Colonic mucosa (tissue), 4 donors: ENCODE data around the gene MLLT10. TPM values are rescaled to one million over a fixed set of nuclear protein-coding genes. Genes with fewer than 3 reads are reported as not detected.

Experiments
- DNase-seq: peaks from one replicate; pipeline ENCODE4 v3.0.0-alpha.2; 2020
- H3K27ac ChIP-seq: fragments of 200-600 bp; one replicate; pipeline ENCODE4 v1.8.0; 2021
- H3K27me3 ChIP-seq: fragments of 200-600 bp; one replicate; pipeline ENCODE4 v1.8.0; 2021
- H3K36me3 ChIP-seq: fragments of 200-600 bp; one replicate; pipeline ENCODE4 v1.8.0; 2021
- H3K4me1 ChIP-seq: fragments of 200-600 bp; one replicate; pipeline ENCODE4 v1.8.0; 2021; ENCODE audit warnings: mild to moderate bottlenecking
- H3K4me3 ChIP-seq: fragments of 200-600 bp; one replicate; pipeline ENCODE4 v1.8.0; 2021
- H3K9ac ChIP-seq, 2 donors: one replicate each; pipeline ENCODE4 v1.7.0; 2013; ENCODE audit warnings: control low read depth in 2 of 2, low read depth in 2 of 2, low read length in 2 of 2
- H3K9me3 ChIP-seq: fragments of 200-600 bp; one replicate; pipeline ENCODE4 v1.8.0; 2021
- intact Hi-C: fragments of 100-400 bp; cut with DNase I; formaldehyde crosslinking; loops from one replicate; pipeline ENCODE4 v1.14.1; 2022
- total RNA-seq, 2 donors: library from RNA; stranded (reverse); fragmentation: NEBNext Ultra II Directional in 1 of 2; extraction: Animal tissue kit (Norgen Biotek cat#: 25700) in 1 of 2; gene quantifications; one replicate each; pipeline ENCODE4 v1.2.1, GENCODE V29; 2021
- TF ChIP-seq, protein P1 (sequence below): fragments of 200-600 bp; IDR thresholded peaks from one replicate; pipeline ENCODE4 v1.8.0; 2022; ENCODE audit warnings: antibody characterized with exemption, mild to moderate bottlenecking
- donor health status: healthy.
- donor health status: DM: no; HTN: no; CAD: no.
- donor health status: DM: no; HTN: no; CAD: no.

MLLT10 gene
- total RNA-seq, 2 donors from 2014 or later, result 17.8 to 25.1 TPM

DNA sequence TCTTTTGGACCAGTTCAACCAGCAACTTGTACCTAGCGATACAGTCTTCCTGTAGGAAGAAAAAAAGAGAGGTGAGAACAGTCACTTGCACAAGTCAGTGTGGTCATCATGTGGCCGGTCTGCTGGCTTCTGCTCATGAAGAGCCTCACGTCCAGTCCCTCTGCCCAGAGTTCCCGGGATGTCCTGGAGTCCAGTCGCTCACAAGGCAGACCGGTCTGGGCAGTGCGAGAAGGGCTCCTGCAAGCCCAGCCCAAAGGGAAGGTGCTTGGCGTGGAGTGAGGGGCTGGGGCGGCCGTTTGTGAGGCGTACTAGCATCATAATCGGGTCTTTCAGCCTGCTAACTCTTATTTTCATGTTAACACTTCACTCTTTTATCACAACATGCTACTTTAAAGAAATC, 222.7 kb downstream of the MLLT10 start:
- intact Hi-C loops, result no loop called here
- H3K9me3 ChIP-seq, result no peaks in the 10 kb centered on the region
- H3K27ac ChIP-seq, result no peak overlapping the region
- no peaks in the 10 kb centered on the region for H3K36me3 ChIP-seq
- TF ChIP-seq, protein P1, sequence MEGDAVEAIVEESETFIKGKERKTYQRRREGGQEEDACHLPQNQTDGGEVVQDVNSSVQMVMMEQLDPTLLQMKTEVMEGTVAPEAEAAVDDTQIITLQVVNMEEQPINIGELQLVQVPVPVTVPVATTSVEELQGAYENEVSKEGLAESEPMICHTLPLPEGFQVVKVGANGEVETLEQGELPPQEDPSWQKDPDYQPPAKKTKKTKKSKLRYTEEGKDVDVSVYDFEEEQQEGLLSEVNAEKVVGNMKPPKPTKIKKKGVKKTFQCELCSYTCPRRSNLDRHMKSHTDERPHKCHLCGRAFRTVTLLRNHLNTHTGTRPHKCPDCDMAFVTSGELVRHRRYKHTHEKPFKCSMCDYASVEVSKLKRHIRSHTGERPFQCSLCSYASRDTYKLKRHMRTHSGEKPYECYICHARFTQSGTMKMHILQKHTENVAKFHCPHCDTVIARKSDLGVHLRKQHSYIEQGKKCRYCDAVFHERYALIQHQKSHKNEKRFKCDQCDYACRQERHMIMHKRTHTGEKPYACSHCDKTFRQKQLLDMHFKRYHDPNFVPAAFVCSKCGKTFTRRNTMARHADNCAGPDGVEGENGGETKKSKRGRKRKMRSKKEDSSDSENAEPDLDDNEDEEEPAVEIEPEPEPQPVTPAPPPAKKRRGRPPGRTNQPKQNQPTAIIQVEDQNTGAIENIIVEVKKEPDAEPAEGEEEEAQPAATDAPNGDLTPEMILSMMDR, result no peak
- H3K9ac ChIP-seq, result no peak overlapping the region
- no peaks in the 10 kb centered on the region for H3K27me3 ChIP-seq
- DNase-seq, result no peak
- no peaks in the 10 kb centered on the region for H3K4me1 ChIP-seq
- H3K4me3 ChIP-seq, result no peak overlapping the region

DNA sequence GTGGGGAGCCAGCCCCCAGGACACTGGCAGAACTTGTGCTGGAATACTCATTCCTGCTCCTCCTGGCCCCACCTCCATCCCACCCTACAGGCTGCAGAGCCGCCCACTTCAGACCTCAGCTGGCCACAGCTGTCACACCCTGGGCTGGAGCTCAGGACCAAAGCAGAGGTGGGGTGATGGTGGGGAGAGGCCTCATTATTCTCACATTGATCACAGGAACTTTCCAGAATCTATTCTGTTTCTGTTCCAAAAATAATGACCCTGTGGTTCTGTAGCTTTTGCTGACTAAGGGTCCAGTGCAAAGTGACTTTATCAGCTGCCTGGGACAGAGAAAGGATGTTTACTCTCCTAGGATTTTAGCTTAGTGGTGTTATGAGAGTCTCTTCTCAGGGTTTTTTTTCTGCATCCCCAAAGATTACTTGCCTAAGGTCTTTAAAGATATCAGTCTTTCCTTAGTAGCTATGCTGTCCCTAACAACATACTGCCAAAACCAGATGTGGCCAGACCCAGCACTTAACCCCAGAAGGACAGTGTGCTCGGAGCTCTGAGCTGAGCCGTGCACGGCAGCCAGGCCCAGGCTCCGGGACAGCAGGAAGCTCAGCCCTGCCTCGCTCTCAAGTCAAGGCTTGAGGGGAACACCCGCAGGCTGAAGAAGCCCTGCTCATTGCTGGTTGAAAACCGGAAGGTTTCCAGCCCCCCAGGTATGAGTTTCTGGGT, 223.3 kb downstream of the MLLT10 start:
- no peaks in the 10 kb centered on the region for H3K9me3 ChIP-seq
- no peak overlapping the region for H3K27ac ChIP-seq
- H3K27me3 ChIP-seq, result no peaks in the 10 kb centered on the region
- TF ChIP-seq, protein P1, result no peak
- H3K4me1 ChIP-seq, result no peaks in the 10 kb centered on the region
- no peak overlapping the region for H3K9ac ChIP-seq
- intact Hi-C loops, result no loop called here
- H3K4me3 ChIP-seq, result no peak overlapping the region
- DNase-seq, result no peak
- H3K36me3 ChIP-seq, result no peaks in the 10 kb centered on the region

DNA sequence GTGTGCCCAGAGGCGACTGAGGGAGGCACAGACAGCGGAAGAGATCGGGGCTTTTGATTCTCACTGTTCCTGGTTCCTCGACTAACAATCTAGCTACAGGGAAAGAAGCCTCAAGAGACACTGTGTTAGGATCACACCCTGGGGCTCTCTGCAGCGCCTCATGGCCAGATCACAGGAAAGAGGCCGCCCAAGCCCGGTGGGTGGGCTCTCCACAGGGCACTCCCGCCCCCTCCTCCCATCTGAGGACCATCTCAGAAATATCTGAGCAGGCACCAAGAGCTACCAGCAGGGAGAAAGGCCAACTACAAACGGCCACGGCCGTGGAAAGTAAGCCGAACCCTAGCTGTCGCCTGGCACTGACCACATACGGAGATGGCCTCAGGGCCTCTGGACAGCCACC, 224.2 kb downstream of the MLLT10 start:
- no peak overlapping the region for H3K4me3 ChIP-seq
- intact Hi-C loops, result no loop called here
- no peak overlapping the region for H3K27ac ChIP-seq
- no peaks in the 10 kb centered on the region for H3K9me3 ChIP-seq
- TF ChIP-seq, protein P1, result no peak
- no peaks in the 10 kb centered on the region for H3K27me3 ChIP-seq
- H3K4me1 ChIP-seq, result no peaks in the 10 kb centered on the region
- no peaks in the 10 kb centered on the region for H3K36me3 ChIP-seq
- no peak for DNase-seq
- no peak overlapping the region for H3K9ac ChIP-seq

DNA sequence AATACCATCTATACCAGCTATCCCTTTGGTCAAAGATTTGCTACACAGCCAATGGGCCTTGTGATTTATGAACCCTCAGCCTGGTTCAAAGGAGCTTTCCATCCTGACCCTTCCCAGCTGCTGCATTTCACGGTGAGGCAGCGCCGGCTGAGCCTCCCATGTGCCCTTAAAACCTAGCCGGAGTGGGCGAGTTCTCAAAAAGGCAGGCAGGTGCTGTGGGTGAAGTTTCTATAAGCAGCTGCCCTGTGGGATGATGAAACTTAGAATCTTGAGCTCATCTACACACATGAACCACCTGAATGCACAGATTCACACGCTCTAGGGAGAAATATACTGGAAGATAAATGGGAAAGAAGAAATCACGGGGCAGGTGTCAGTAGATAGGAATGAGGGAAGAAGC, 224.7 kb downstream of the MLLT10 start:
- Histone ChIP-seq H3K36me3 (no peaks in the 10 kb centered on the region), H3K4me1 (no peaks in the 10 kb centered on the region), H3K9me3 (no peaks in the 10 kb centered on the region), H3K9ac (no peak overlapping the region), H3K27ac (no peak overlapping the region), H3K4me3 (no peak overlapping the region), H3K27me3 (no peaks in the 10 kb centered on the region)
- intact Hi-C loops, result no loop called here
- DNase-seq, result no peak
- TF ChIP-seq, protein P1, result no peak

DNA sequence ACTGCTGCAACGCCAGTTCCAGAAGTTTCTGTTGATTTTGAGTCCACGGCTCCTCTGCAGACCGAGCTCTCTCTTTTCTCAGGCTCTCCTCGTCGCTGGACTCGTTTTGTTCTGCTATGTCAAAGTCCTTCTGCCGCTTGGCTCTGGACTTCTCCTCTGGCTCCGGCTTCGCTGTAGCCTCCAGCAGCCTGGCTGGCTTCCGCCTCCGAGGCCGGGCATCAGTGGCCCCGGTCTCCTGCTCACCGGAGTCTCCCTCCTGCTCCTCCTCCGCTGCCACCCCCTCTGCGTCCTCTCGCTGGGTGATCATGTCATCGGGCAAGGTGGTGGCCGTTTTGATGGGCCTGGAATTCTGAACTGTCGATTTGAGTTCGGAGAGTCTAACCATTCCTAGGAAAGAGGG, 225.2 kb downstream of the MLLT10 start:
- no peaks in the 10 kb centered on the region for H3K36me3 ChIP-seq
- H3K9me3 ChIP-seq, result no peaks in the 10 kb centered on the region
- no peak for DNase-seq
- intact Hi-C loops, result no loop called here
- TF ChIP-seq, protein P1, result no peak
- H3K4me1 ChIP-seq, result no peaks in the 10 kb centered on the region
- no peak overlapping the region for H3K9ac ChIP-seq
- no peak overlapping the region for H3K27ac ChIP-seq
- H3K4me3 ChIP-seq, result no peak overlapping the region
- no peaks in the 10 kb centered on the region for H3K27me3 ChIP-seq
